GM19372 (cell line): ENCODE data around the gene SCN10A.

Experiments used
- ATAC-seq: cut with Tn5 transposase; IDR thresholded peaks from one replicate; pipeline ENCODE4 v1.9.1; 2021; ENCODE audit warnings: mild to moderate bottlenecking, low read depth, moderate library complexity; ENCODE audit not compliant: unreplicated experiment

SCN10A gene

DNA sequence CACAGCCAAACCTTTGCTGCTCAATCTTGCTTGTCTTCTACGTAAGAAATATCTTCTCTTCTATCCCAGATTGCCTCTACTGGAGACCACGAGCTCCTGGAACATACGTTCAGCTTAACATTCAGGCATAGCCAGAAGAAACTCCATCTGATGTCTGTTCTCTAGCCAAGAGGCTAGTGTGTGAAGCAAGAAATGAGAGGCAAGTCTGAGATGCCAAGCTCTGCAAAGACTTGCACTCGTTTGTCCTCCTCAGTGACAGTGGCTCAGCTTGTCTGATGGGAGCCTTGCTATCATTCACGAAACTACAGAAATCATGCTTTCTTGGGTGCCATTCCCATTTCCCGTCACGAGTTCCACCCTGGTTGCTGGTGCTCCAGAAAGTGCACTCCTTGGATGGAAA lies at the start of gene SCN10A:
SCN10A (minus strand) TSS at position 192 of the 400 bp plus-strand sequence. CDS start 22,207 bp downstream, outside the sequence.
- no peak for ATAC-seq

DNA sequence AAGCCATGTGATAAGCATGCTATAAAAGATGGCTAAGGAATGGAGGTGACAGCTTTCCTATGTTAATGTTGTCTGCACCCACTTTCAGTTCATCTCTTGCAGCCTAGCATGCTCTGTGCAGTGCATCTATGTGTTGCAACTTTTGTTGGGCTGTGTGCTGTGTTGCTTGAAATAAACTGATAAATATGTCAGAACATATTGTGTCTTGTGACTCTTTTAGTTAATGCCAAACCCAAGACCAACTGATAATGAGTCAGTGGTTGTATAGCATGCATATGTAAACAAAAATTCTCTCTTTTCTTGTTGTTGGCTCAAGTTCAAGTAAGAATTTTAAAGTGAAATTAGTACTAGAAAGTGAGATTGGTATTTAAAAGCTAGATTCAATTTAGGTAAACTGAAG lies 37.0 kb upstream of the SCN10A start:
- ATAC-seq: no peak

DNA sequence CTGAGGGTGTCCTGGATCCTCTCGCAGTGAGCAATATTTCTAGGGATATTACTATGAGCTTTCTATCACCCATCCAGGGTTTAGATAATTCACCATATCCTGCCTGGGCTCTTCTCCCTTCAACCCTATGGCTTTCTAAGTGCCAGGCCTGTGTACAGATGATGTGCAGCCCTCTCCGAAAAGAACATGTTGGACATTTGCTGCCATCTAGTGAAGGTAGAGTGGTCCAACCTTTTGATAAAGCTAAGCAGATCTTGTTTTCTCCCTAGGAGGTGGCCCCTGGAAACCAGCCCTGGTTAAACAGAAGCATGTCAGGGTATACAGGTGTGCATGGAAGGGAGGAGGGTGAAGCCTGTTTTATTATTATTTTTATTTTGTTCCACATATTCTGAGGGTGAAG lies 27.9 kb upstream of the SCN10A start:
- no peak for ATAC-seq

DNA sequence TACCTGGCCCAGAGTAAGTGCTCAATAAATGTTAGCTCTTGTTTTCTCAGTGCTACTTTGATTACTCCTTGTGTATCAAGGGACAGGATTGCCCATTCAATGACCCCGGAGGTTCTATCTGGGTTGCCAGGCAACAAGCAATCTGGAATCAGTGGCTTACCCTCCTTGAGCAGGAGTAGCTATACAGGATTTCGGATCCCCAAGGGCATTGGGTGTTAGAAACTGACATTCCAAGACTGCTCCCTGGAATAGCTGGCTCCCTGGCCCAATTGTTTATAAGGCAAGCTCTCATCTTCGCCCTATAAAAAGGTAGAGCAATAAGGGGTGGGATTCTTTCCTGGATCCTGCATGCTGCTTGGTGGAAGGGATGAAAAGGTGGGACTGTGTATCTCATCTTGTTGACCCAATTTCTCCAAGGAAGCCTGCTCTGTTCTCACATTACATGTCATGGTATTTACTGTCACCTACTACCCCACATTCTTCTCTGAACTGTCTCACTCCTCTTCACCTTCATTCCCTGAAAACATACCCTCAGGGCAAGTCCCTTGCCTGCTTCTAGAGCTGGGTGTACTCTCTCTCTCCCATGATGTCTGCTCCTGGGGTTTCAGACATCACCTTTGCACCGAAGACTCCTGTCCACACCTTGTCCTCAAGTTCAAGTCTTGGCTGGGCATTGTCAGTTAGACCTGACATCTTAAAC lies 26.4 kb upstream of the SCN10A start:
- no peak for ATAC-seq

DNA sequence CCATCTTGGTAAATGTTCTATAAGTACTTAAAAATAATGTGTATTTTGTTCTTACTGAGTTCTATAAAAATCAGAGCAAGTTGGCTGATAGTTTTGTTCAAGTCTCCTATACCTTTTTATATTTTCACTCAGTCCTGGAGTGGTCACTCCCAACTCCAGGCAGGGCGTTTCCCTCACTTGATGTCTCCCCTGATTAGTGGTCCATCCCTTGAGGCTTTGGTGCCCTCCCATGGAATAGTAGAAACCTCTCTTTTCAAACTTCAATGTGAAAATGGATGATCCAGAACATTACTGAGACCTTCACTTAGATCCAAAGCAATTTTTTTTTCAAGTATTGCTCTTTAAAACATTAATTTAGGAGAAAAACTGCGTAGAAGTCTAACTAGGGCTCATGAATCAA lies 25.0 kb upstream of the SCN10A start:
- no peak for ATAC-seq

DNA sequence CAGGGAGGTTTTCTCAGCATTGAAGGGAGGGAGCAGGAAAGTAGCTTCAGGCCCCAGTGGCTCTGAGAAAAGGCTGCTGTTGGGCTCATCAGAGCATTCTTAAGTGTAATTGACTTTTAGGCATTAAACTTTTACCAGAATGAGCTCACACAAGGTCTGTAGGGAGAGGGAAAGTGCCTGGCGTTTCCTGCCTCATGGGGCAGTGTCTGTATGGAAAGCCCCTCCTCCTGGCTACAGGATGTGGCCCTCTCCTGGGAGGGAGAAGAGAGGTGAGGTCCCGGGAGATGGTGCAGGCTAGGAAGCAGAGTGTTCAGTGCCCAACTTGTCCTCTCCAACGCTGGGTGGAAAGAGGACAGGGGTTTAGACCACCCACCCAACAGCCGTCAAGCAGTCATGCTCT lies 21.3 kb upstream of the SCN10A start:
- ATAC-seq: no peak

DNA sequence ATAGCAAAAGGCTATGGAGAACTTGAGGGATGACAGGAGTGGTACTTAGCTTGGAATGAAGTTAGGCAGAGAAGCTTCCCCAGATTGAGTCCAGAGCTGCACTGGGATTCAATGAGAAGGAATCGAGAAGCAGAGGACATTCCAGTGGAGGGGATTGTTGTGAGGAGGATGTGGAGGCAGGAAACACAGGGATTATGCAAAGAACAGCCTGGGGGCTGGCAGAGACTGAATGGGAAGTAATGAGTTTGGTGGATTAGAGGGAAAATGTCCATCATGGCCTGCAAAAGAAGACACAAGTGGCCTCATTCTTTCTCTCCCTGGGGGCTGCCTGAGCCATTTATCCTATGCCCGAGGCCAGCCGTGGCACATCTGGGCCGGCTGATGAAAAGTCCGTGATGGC lies 20.5 kb upstream of the SCN10A start:
- ATAC-seq: no peak

DNA sequence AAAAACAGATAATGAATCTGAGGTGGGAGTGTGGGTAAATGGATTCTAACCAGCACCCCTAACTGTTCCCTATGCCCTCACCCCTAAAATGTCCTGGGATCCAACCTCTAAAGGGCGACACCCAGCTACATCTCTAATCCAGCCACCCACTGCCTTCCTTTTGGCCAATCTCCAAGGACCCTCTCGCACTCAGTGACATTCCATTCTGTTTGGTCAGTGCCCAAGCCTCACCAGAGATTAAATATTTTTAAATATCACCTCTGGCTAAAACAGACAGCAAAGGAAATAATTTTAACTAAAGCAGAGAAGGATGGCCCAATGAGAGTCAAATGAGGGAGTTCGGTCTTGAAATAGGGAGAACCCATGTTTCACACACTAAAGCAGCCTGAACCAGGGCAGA lies 19.9 kb upstream of the SCN10A start:
- ATAC-seq: no peak

DNA sequence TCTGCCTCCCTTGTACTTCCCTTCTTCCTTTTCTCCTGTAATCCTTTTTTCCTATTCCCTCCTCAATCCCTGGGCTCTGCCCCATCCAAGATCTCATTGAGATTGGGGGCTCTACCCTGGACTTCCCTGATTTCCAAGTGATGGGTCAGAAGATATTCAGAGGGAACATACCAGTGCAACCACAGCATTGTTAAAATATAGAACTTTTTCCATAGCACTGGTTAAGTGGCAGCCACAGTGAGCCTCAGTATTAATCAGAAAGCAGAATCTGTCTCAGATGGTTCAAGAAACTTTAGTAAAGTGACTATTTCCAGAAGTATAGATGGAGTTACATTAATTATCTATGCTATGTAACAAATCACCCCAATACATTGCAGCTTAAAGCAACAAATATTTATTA lies 18.7 kb upstream of the SCN10A start:
- no peak for ATAC-seq

DNA sequence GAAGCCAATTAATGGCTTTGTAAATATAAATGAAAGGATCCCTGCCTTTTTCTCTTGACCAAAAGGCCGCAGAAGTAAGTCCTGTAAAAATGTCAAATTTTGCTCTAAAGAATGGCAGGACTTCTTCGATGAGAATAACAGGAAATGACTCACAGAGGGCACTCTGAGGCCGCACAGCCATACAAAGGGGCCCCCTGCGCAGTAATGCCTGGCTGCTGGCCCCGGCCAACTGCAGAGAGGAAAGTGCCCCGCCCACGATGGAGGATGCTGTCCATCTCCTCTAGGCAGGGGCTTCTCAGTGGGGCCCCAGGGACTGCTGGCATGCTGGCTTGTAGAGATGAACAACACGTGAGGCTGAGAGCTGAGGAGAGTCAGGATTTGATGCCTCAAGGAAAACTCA lies 18.1 kb upstream of the SCN10A start:
- ATAC-seq: no peak

DNA sequence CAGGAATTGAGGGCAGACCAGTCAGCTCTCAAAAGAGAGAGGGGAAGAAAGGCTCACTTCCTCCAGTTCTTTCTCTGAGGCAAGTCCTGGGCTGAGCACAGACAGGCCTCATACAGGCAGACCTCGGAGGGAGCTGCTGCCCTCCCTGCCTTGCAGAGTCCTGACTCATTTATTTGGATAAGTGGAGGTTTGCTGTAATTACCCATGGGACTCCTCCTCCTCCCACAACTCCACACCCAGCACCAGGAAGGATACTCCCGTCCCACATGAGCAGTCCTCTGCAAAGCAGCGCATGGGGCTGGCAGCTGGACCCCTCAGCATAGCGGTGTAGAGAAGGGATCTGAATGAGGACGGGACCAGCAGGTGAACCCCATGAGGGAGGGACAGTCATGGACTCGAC lies 13.4 kb upstream of the SCN10A start:
- ATAC-seq: no peak

DNA sequence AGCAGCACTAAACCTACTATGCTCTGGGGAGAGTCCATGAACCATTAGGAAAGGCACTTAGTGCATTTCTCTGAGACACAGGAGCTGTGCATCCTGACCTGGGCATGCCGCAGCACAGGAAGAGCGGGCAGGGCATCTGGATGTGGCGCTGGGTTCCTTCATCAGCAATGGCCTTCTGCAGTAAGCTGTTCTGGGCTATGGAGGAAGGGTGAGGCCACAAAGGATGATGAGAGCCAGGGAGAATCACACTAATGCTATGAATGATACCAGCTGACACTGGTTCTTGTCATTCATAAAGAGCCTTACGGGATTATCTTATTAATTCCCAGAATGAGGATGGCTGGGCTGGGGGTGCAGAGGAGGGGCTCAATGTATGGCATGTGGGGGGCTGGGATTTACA lies 12.7 kb upstream of the SCN10A start:
- ATAC-seq: no peak

DNA sequence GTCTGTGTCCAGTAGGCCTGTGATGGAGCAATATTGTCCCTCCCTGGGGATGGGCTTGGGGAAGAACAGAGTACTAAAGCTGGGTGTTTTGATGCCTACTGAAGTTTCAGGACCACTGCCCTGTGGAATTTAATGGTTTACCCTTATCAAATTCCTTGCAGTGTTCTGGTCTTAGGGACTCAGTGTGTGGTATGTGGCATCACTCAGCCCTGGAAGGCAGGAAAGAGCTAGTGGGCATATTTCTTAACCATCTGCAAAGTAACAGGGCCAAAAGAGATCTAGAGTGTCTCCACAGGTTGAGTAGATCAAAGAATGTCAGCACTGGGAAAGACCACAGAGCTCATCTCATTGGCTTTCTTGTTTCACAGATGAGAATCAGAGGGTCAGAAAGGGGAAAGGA lies 11.8 kb upstream of the SCN10A start:
- no peak for ATAC-seq

DNA sequence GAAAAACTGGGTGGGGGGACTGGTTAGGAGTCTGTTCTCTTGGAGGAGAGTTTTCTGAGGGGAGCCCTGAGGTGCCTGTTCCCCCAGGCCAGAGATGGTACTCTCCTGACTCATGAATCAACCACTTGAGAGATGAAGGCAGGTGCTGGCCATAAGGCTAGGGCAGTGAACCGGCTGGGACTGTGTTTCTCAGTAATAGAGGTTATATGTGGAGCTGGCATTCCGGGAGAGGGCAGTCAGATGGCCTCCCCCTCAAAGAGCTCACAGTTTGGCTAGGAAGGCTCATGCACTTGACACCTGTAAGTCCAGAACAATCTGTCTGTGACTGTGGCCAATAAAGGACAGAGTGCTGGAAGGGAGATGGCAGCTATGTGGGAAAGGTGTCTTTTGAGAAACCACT lies 10.0 kb upstream of the SCN10A start:
- no peak for ATAC-seq

DNA sequence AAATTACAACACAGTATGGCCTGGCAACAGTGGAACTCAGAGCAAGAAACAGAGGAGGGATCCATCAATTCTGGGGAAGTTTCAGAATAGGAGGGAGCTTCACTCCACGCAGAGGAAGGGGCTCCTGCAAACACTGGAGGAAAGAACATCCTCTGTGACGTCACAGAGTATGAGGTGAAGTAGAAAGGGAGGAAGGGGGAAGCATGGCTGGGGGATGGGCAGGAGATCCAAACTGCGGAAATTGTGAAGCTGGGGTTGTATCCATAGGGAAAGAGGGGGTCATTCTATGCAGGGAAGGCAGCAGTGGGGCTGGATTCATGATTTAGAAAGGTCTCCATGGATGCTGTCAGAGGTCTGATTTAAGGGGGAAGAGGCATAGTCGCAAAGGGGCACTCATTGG lies 8.3 kb upstream of the SCN10A start:
- ATAC-seq: no peak

DNA sequence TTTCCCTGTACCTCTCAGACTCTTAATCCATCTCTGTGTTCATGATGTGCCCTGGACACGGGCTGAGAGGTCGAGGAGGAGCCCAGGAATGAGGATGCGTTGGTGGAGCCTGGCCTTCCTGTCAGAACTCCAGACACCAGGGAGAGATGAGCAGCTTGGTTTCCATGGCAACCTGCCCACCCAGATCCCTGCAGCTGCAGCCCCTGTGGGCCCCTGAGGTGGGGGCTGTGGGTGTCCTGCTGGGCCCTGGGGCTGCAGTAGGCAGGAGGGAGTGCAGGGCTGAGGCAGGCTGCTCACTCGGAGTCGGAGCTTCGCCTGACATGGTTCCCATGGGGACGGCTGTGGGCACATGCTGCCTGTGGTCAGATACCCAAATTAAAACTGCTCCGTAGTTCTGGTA lies 7.7 kb upstream of the SCN10A start:
- ATAC-seq: no peak

DNA sequence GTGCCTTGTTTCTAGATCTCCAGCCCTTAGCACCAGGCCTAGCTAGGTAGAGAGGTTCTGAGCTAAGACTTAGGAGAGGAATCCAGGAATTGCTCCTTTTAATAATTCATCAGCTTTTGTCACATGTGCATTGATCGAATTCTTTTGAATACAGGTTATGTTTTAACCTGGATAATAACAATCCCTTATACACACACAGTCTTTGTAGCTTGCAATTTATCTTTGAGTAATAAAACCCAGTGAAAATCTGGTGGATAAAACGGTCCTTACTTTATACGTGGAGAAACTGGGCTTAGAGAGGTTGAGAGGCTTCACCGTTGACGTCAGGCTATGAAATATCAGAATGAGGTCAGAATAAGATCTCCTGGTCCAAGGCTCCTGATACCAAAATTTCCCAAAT lies 7.2 kb upstream of the SCN10A start:
- no peak for ATAC-seq

DNA sequence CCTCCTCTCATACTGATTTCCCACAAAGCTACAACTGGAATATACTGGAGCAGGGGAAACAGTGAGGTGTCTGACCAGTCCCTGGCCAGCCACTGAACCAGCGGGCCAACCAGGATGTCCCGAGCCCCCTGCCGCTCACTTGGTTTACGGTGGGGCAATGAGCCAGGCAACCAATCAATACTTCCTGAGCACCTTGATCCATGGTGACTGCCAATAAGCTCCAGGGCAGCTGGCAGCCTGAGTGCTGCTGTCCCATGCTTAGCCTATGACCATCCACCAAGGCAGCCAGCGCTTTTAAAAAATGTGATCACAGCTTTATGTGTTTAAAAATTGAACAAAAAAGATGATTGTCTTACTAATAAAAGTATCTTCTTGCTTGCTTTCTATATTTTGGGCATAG lies 4.2 kb downstream of the SCN10A start:
- no peak for ATAC-seq

DNA sequence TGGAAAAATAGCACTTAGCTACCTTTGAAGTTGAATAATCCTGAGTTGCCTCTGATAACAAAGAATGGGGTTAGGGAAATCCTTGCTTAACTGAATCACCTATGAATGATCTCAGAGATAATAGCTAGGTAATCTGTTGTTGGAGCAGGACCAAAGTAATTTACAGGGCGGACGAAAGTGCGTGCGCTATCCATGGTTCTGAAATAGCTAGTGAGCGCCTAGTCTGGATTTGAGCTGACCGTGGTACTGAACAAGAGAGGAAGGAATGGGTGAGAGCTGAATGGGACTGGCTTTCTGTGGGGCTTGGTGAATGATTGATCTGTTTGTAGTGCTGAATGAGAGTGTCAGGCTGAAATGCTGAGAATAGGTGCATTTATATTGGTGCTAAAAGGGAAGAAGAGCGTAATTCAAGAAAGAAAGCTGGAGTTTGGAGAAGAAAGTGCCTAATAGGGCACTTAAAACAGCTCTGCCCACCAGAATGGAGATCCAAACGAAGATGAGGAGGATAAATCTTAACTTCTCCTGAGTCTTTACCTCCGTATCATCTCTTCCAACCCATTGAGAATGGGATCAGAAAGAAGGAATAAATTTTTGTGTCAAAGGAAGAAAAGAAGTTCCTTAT lies 10.1 kb downstream of the SCN10A start:
- no peak for ATAC-seq

DNA sequence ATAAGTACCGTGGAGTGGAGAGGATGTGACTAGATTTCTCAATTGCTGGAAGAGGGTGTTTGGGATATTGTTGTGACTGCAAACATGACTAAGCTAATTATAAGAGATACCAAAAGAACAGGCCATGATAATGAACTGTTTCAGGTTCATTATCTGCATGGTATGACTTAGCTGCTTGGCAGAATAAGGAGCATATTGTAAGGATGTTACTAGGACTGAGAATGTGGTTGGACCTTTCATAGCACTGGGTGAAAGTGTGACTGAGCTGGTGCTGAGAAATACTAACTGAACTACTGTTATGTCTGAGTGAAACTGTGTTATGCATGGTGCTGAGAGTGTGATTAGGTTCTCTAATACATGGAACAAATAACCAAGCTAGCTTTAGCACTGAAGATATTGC lies 11.0 kb downstream of the SCN10A start:
- ATAC-seq: no peak

DNA sequence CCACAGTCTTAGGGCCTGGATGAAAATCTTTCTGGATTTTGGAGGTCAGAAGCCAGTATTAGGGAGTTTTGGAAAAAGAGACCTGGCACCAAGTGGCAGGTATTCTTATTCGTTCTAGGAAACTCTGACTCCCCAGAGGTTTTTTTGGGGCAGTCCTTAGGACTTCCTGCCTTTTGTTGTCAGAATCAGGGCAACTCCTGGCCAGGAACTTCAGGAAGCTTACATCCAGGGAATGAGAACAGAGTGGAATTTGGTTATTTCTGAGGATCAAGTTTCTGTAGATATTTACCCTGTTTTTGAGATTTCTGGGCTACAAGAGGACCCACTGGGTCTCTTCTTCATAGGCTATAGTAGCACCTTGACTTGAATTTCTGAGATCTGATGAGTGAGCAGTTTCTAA lies 15.5 kb downstream of the SCN10A start:
- ATAC-seq: no peak

DNA sequence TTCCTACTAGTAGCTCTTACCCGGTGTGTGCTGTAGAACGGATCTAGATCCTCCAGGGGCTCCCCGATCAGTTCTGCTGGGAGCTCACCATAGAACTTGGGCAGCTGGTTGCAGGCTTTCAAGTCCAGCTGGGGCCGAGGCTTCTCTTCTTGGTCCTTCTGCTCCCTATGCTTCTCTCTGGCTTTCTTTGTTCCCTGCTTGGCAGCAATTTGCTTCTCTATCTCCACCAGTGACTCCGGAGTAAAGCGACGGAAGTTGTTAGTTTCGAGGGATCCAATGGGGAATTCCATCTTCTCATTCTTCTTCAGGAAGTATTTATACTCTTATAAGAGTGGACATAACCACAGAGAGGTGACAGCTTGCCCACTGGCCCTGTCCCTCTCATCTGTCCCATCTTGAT lies 22.3 kb downstream of the SCN10A start:
- ATAC-seq: no peak

DNA sequence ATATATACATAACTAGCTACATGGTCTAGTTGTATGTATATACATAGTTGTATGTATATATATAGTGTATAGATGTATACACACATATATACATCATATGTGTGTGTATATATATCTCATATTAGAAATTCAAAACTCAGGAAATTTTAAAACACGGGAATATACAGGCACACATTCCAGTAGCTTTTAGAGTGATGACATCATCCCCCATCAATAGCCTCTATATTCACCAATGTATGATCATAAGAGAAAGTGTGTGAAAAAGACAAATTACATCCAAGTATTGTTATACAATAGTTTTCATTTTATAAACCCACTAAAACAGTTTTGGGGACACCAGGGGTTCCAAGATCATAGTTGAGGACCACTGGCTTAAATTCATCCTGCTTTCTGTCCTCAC lies 23.0 kb downstream of the SCN10A start:
- ATAC-seq: no peak
